Thyroid gland (tissue), 4 donors: ENCODE measurements around the gene WWC1.

Experiments
- POLR2A ChIP-seq, 2 donors: fragments of 450-650 bp; IDR thresholded peaks; one replicate each; pipeline ENCODE4 v1.6.1; 2017; ENCODE audit warnings: antibody characterized with exemption in 2 of 2, mild to moderate bottlenecking in 2 of 2, moderate library complexity in 1 of 2
- TF ChIP-seq, protein P1 (sequence below), 6 experiments: fragments of 200-600 bp in 3 of 6; fragments of 450-650 bp in 3 of 6; sonication (generic) in 3 of 6; IDR thresholded peaks; one replicate each; pipeline ENCODE4 v1.5.1; 2016 to 2019; ENCODE audit warnings: antibody characterized with exemption in 6 of 6, mild to moderate bottlenecking in 2 of 6, inconsistent platforms in 1 of 6, moderate library complexity in 1 of 6

DNA sequence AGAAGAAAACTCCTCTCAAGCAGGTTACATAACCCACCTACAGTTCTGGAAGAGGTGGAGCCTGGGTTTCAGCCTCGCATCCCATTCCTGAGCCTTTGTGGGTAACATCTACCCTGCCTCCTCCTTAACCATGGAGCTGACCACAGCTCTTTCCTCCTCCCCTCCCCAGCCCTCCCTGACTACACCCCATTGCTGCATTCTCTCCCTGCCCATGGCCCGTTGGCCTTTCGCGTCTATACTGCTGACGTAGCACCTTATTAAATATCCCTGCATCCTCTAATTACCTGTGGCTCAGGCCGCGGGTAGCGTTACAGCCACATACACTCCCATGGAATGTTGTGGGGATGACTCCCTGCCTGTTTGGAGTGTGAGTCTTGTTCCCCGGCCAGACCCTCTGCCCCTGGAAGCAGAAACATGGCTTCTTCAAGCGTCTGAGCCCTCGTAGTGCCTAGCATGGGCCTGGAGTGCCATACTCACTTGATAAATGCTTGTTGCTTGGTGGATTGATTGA is 72.8 kb downstream of the WWC1 start:
- TF ChIP-seq, protein P1, sequence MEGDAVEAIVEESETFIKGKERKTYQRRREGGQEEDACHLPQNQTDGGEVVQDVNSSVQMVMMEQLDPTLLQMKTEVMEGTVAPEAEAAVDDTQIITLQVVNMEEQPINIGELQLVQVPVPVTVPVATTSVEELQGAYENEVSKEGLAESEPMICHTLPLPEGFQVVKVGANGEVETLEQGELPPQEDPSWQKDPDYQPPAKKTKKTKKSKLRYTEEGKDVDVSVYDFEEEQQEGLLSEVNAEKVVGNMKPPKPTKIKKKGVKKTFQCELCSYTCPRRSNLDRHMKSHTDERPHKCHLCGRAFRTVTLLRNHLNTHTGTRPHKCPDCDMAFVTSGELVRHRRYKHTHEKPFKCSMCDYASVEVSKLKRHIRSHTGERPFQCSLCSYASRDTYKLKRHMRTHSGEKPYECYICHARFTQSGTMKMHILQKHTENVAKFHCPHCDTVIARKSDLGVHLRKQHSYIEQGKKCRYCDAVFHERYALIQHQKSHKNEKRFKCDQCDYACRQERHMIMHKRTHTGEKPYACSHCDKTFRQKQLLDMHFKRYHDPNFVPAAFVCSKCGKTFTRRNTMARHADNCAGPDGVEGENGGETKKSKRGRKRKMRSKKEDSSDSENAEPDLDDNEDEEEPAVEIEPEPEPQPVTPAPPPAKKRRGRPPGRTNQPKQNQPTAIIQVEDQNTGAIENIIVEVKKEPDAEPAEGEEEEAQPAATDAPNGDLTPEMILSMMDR (IDR thresholded peaks at IDR 0.05), result no peak
- no peak for TF ChIP-seq POLR2A (IDR thresholded peaks at IDR 0.05)
